NT2/D1 (cell line): Measurements from ENCODE around the gene MDGA2.

Source experiments
- SUZ12 ChIP-seq: IDR thresholded peaks from 2 replicates; pipeline ENCODE4 v1.6.1; 2011; ENCODE audit not compliant: insufficient read length, insufficient read depth; ENCODE audit errors: extremely low read depth
- YY1 ChIP-seq: IDR thresholded peaks from 2 replicates; pipeline ENCODE4 v1.6.1; 2011; ENCODE audit not compliant: insufficient read length, insufficient read depth
- ZNF274 ChIP-seq: IDR thresholded peaks from 2 replicates; pipeline ENCODE4 v1.6.1; 2011; ENCODE audit warnings: mild to moderate bottlenecking, low read depth, low read length

- TF ChIP-seq YY1, result no peak
- no peak for TF ChIP-seq ZNF274
- TF ChIP-seq SUZ12, result no peak
These were observed 12.9 kb downstream of the MDGA2 start for GRCh38 chr14:47662466-47662865.
